ENCODE data around the gene SRGAP1.
"Not testable (repeated sequence)": the region's sequence is repeated elsewhere in the genome, so short reads cannot be mapped to it uniquely, and the experiment has no call there.

Gene SRGAP1

DNA sequence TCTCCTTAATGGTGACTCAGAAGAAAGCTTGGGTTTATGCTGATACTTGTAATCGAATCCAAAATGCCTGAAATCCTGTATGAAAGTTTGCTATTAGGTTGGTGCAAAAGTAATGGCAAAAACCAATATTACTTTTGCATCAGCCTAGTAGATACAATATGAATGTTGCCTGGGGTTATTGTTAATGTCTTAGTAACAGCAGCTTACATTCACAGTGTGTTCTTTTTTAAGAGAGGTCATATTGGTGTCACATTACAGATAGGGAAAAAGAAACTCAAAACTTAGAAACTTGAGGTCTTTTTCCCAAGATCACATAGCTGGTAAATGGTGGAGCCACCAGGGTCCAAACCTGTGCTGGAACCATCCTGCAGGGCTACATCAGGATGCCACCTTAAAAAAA, 25.2 kb downstream of the SRGAP1 start:
- no peak for DNase-seq (ENCODE audit: low read depth)

DNA sequence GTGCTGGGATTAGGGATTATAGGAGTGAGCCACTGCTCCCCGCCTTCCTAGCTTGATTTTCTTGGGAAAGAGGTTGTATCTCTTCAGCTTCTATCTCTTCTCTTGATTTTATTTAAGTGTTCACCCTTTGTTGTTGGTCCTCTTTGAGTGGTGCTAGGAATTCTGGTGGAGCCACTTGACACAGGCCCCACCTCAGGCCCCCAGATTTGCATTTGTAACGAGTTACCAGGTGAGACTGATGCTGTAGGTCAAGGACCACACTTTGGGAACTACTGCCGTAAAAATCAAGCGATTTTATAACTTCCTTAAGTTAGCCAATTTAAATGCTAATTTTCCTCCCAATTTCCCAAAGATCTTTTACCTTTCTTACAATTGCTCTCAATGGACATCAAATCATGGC, 26.3 kb downstream of the SRGAP1 start:
- no peak for DNase-seq (ENCODE audit: low read depth)

DNA sequence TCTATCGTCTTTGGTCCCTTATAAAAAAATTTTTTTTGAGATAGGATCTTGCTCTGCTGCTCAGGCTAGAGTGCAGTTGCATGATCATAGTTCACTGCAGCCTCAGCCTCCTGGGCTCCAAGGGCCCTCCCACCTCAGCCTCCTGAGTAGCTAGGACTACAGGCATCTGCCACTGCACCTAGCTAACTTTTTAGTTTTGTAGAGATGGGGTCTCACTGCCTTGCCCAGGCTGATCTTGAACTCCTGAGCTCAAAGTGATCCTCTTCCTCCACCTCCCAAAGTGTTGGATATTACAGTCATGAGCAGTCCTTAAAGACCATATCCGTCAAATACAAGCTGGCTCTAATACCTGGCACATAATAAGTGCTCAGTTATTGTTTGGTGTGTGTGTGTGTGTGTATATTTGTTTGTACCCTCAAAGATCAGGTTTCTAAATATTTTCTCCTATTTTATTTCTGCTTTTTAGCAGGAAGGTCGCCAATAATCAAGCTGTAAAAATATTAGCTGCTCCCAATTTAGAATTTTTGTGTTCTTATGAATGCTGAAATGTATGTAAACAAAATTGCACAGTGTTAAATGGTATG, 30.5 kb downstream of the SRGAP1 start:
- no peak for DNase-seq (ENCODE audit: low read depth)

DNA sequence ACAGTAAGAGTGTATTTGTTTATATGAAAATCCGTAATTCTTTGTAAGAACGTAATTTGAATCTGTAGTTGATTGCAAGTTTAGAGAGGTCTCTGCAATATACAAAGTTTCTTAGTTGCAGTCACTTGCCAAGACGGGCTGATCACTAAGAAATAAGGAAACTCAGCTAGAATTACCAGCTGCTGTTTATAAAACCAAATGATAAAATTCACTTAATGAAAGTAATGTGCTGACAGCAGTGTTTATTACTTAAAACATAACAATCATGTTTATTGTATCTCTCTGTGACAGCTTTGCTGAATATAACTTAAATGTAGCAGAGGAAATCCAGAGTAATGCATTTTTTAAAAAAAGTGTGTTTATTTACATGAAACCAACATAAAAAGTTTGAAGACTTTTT, 31.2 kb downstream of the SRGAP1 start:
- no peak for DNase-seq (ENCODE audit: low read depth)

DNA sequence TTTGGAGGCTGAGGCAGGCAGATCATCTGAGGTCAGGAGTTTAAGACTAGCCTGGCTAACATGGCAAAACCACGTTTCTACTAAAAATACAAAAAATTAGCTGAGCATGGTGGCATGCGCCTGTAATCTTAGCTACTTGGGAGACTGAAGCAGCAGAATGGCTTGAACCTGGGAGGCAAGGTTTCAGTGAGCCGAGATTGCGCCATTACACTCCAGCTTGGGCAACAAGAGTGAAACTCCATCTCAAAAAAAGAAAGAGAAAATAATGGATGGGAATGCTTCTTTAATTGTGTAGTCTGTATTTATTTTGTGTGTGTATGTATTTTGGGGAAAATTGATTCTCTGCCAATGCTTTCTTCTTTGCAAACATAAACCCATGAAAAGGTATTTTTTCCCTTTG, 32.5 kb downstream of the SRGAP1 start:
- no peak for DNase-seq (ENCODE audit: low read depth)

DNA sequence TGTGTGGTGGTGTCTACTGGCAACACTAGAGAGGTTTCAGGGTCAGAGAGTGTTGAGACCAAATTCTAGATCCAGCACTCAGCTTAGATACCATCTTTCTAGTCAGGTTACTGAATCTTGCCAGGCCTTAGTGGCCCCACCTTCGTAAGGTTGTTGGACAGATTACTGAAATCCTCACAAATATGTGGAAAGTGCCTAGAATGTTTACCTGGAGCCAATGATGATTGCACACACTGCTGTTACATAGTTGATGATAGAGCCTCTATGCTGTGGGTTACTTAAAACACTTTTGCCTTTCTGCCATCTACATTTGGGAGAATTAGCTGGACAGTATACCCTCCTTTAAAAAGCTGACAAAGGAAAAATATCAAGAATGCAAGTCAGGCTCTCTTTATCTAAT, 33.2 kb downstream of the SRGAP1 start:
- no peak for DNase-seq (ENCODE audit: low read depth)

DNA sequence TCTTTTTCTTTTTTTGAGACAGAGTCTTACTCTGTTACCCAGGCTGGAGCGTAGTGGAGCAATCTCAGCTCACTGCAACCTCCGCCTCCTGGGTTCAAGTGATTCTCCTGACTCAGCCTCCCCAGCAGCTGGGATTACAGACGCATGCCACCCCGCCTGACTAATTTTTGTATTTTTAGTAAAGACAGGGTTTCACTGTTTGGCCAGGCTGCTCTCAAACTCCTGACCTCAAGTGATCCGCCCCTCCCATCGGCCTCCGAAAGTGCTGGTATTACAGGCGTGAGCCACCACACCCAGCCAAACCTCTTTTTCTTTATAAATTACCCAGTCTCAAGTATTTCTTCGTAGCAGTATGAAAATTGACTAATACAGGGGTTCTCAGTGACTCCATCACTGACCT, 35.7 kb downstream of the SRGAP1 start:
- not testable (repeated sequence) for DNase-seq (ENCODE audit: low read depth)

DNA sequence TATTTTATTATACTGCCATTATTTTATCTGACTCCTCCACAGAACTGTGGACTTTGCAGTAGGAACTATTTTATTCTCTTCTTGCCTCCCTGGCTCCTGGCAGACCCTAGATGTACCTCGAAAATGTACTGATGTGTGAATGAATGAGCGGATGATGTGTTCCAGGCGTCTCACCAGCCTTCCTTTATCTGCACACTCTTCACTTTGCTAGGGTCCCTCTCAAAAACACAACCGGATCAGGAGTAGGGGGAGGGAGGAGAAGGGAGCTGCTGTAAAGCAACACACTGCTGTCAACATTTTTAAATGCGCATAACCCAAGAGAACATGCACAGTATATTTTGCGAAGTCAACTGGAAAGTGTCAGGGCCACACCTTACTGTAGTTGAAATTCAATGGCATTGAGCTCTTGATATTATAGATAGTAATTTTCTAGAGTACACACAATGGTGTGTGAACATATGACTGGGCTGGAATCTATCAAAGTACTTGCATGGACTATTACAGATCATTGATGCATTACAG, 36.3 kb downstream of the SRGAP1 start:
- DNase-seq (ENCODE audit: low read depth), result no peak

DNA sequence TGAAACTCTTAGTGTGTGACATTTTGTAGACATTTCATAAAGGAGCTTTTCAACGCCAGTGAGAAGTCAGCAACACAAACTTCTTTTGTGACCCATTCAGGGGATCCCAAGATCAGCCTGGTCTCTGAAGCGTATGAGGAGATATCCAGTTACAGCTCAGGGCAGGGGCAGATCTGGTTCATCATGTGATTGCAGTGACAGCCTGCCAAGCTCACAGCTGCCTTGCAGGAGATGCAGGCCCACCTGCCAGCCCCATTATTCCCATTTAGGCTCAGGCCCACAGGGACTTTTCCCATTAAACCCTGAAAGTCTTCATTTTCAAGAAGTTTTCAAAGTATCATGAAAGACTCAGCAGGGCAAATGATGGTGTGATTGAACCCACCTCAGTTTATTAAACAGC, 38.3 kb downstream of the SRGAP1 start:
- DNase-seq (ENCODE audit: low read depth), result no peak

DNA sequence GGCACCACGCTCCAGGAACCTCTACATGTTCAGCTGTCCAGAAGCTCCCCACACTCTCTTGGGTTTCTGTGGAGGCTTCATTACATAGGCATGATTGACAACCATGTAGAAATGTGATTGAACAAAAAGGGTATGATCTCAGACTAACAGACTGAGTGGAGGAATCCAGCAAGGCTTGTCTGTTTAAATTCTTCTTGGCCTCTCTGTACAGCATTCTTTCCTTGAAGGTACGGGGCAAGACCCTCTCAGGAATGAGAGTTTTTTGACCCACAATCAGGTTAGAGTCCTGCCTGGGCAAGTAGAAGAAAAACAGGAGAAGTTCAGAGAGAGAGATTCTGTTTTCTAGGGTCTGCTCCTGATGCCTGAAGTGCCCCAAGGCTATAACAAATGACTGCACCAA, 40.9 kb downstream of the SRGAP1 start:
- no peak for DNase-seq (ENCODE audit: low read depth)

DNA sequence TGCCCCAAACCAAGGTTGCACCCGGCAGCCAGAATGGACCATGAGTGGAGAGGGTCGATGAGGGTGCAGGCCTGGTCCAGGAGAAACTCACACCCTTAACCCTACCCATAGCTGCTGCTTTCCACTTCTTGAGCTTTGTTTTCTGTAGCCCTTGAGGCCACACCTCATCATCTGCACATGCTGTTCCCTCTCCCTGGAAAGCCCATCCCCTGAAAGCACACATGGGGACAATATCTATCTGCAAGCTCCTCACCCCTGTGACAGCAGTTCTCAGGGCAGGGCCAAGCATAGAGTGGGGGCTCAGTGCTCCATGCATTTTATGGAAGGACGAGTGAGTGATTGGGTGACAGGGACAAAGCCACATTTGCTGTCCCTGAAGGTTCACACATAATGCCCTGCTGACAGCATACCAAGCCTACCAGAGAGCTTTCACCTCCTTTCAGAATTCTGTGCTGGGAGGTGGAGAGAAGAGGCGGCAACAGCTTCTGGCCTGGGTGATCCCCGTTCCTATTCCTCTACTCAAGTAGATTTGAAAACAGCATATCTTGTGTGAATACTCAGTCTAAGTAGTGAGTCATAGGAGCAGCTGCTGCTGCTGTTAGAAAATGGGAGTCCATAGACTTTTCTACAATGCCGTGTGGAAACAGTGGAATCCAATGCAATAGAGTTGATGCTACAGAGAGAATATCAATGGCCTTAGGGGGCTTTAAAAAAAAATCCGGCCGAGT, 44.6 kb downstream of the SRGAP1 start:
- no peak for DNase-seq (ENCODE audit: low read depth)

DNA sequence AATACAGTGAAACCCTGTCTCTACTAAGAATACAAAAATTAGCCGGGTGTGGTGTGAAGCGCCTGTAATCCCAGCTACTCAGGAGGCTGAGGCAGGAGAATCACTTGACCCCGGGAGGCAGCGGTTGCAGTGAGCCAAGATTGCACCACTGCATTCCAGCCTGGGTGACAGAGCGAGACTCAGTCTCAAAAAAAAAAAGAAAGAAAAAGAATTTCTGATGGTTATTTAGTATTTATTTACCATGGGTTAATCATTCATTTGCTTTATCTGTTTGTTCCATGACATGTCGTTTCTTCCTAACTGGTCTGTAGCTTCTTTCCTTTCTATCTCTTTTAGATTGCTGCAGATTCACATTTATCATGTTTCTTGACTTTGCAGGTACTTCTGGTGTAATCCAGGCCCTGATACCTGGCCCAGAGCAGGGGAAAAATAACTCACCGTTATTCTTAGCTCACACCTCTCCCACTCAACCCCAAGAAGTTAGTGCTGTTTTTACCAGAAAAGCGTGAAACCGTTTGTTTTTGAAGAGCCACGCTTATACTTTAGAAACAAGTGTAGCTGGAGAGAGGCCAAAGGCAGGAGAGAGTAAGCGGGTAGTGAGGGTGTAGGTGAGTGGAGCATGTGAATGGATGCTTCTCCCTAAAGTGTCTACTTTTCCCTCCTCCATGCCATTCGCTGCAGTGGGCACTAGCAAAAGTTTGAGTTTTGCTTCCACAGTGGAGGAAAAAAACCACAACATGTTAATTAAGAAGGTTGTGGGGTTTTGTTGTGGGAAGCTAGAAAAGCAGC, 45.4 kb downstream of the SRGAP1 start:
- no peak for DNase-seq (ENCODE audit: low read depth)

DNA sequence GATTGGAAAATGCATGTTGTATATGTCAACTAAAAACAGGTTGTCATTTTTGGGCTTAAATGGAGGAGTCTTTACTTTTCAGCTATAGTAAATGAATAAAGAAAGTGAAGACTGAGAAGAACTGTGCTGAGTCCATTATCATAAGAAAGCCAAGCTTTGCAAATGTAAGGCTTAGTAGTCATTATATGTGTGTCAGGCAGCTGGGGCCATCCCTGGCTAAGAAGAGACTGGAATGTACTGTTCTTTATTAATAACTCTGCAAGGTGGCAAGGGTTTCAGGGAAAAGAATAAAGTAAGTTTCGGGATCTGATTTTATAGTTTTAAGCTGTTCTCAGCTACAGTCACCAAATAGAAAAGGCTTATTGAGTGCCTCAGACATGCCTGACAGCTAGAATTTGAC, 48.7 kb downstream of the SRGAP1 start:
- DNase-seq (ENCODE audit: low read depth), result no peak

DNA sequence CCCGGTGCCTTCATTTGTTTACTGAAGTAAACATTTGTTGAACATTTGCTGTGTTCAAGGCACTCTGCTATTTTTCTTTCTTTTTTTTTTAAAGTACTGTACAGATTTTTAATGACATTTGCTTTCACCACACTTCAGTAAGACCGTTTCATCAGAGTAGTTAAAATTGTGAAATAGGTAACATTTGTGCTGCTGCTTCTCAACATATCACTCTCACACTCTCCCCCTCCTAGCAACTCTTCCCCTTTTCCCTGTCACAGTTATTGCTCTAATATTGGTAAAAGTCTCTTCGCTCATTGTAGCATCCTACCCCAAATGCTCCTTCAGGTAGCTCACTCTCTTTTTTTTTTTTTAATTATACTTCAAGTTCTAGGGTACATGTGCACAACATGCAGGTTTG, 49.6 kb downstream of the SRGAP1 start:
- DNase-seq (ENCODE audit: low read depth), result no peak

DNA sequence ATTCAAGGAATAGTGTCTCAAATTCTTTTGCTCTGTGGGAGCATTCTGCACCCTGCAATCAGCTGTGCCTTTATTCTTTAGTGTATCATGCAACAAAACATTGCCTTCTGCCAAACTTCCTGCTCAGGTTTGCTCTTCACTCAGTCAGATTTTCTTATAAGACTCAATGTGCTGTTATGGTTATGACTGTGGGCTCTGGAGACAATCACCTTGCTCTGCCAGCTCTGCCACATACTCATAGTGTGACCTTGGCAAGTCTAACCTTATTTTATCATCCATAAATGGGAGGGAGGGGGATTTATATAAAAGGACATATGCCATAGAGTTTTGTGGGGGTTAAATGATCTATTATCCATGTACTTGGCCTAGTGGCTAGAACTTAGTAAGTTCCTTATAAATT, 51.3 kb downstream of the SRGAP1 start:
- DNase-seq (ENCODE audit: low read depth), result no peak

DNA sequence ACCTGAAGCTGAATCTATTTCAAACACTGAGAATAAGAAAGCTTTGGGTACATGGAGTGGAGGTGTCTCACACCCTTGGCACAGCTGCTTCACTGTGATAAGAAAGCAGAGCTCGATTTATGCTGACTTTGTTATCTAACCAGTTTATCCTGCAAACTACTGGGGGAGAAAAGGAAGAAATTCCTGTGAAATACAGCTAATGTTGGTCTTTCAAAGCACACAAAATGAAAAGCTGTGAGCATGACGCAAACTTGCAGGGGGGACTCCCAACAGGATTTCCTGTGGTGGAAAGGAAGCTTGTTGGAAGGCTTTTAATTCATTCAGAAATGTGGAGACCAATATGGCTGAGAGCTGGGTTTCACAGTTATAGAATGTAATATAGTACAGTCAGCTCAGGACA, 53.4 kb downstream of the SRGAP1 start:
- DNase-seq (ENCODE audit: low read depth), result no peak

DNA sequence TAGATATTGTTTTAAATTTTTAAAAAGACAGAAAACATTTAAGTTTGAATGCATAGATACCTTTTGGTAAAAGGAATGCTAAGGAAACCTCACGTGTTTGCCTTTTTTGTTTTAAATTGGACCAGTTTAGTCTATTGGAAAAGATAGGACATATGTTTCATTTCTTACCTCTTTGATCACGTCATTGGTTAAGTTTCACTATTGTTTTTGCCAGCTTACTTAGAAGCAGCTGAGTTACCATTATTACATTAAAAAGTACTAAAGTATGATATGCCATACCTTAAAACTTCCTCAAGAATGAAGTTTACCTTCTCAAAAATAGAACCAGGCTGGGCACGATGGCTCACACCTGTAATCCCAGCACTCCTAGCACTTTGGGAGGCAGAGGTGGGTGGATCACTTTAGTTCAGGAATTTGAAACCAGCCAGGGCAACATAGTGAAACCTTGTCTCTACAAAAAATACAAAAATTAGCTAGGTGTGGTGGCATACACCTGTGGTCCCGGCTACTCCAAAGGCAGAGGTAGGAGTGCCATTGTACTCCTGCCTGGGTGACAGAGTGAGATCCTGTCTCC, 54.4 kb downstream of the SRGAP1 start:
- DNase-seq (ENCODE audit: low read depth), result no peak

DNA sequence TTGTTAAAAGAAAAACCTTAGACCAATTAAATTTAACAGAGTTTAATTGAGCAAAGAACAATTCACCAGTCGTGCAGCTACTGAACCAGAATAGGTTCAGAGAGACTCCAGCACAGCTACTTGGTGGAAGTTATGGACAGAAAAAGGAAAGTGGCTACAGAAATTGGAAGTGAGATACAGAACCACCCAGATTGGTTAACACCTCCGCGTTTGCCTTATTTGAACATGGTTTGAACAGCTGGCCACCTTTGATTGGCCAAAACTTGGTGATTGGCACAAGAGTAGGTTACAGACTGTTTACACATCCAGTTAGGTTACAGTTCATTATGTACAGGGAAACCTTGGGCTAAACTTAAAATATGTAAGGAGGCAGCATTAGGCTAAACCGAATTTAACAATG, 54.9 kb downstream of the SRGAP1 start:
- no peak for DNase-seq (ENCODE audit: low read depth)

DNA sequence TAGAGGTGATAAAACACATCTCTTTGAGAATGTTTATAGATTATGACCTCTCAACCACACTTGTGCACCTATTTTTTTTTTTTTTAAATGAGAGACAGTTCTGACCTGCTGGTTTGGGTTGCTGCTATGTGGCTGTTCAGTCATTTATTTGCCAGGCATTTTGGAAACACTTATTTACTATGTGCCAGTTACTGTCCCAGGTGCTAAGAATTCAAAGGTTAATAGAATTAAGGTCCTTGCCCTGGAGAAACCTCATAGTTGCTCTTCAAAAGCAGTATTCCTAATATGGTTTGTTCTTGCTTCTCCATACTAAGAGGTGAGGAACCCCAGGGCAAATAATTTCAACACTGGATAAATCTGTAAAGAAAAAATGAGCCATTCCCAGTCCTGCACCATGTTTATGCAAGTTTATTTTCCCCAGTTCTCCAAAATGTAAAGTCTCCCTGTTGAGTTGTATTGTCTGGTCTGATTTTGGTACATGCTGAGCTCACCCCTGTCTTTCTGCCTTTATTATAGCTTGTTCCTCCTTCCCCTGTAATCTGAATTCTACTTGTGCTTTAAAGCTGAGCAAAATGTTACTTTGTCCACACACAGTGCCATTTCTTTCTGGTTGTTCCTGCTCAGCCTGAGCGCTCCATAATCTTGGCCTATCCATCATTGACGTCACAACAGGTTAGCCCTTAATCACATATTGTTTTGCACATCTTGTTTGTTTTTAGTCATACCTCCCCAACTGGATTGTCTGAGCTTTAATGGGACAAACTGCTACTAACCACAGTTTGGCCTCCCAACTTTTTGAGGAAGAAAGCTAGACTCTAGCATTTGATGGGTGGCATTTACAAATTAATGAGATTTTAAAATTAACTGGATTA, 56.7 kb downstream of the SRGAP1 start:
- no peak for DNase-seq (ENCODE audit: low read depth)

DNA sequence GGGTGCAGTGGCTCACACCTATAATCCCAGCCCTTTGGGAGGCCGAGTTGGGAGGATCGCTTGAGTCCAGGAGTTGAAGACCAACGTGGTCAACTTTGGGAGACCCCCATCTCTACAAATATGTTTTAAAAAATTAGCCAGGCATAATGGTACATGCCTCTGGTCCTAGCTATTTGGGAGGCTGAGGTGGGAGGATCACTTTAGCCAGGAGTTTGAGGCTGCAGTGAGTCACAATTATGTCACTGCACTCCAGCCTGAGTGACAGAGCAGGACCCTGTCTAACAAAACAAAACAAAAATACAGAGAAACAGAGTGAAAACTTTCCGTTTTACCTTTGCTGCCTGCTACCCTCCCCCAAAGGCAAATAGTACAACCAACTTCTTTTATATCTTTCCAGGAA, 60.2 kb downstream of the SRGAP1 start:
- DNase-seq (ENCODE audit: low read depth), result no peak

DNA sequence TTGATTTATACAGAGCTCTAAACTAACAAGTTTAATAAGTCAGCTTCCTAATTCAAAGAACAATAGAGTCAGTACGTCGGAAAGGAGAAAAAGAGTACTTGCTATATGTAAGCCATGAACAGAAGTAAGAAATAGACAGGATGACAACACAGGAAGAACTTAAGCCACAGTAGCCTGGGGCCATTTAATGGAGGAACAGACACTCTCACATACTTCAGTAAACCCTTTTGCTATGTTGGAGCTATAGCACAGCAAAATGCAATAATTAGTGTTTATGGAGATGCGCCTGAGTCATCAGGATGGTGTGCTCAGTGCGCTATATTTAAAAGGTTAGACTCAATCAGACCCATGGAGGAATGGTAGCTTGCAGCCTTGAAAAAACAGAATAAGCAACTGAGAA, 61.0 kb downstream of the SRGAP1 start:
- no peak for DNase-seq (ENCODE audit: low read depth)

DNA sequence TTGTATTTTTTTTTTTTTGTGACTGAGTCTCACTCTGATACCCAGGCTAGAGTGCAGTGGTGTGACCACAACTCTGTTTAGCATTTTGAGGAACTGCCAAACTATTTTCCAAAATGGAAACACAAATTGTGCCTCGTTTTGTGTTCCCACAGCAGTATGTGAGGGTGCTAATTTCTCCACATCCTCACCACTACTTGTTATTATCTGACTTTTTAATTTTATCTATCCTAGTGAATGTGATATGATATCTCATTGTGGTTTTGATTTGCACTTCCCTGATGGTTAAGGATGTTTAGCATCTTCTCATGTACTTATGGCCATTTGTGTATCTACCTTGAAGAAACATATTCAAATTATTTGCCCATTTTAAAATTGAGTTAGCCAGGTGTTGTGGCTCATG, 62.4 kb downstream of the SRGAP1 start:
- no peak for DNase-seq (ENCODE audit: low read depth)

Data from GM04504 (cell line).